Measurements from ENCODE around the gene GNAZ.

The GNAZ gene

GRCh38 chr22:23155143-23155542 lies 84.8 kb downstream of the GNAZ start:
- FAIRE-seq: no peak
- DNase-seq (ENCODE audit: insufficient read length, low spot score): no peak
- TF ChIP-seq POLR2A (IDR thresholded peaks at IDR 0.05; ENCODE audit: low read depth, low read length): no peak
- TF ChIP-seq PAX5 (IDR thresholded peaks at IDR 0.05; ENCODE audit: insufficient read depth, low read length, severe bottlenecking): no peak
- no peak for TF ChIP-seq POU2F2 (IDR thresholded peaks at IDR 0.05; ENCODE audit: low read depth, low read length)
- no peak for TF ChIP-seq SPI1 (IDR thresholded peaks at IDR 0.05; ENCODE audit: low read depth, low read length)
- no peak for TF ChIP-seq POLR2AphosphoS5 (IDR thresholded peaks at IDR 0.05; ENCODE audit: low read depth, low read length)
- TF ChIP-seq TAF1 (IDR thresholded peaks at IDR 0.05; ENCODE audit: low read depth, low read length): no peak

GRCh38 chr22:23155831-23156230 lies 85.5 kb downstream of the GNAZ start:
- TF ChIP-seq POLR2A (IDR thresholded peaks at IDR 0.05; ENCODE audit: low read depth, low read length) (no peak), TAF1 (IDR thresholded peaks at IDR 0.05; ENCODE audit: low read depth, low read length) (no peak), POU2F2 (IDR thresholded peaks at IDR 0.05; ENCODE audit: low read depth, low read length) (no peak), SPI1 (IDR thresholded peaks at IDR 0.05; ENCODE audit: low read depth, low read length) (no peak), POLR2AphosphoS5 (IDR thresholded peaks at IDR 0.05; ENCODE audit: low read depth, low read length) (no peak), PAX5 (IDR thresholded peaks at IDR 0.05; ENCODE audit: insufficient read depth, low read length, severe bottlenecking) (no peak)
- FAIRE-seq: no peak
- no peak for DNase-seq (ENCODE audit: insufficient read length, low spot score)

- TF ChIP-seq SPI1 (IDR thresholded peaks at IDR 0.05; ENCODE audit: low read depth, low read length) (no peak), POU2F2 (IDR thresholded peaks at IDR 0.05; ENCODE audit: low read depth, low read length) (no peak), TAF1 (IDR thresholded peaks at IDR 0.05; ENCODE audit: low read depth, low read length) (no peak), POLR2A (IDR thresholded peaks at IDR 0.05; ENCODE audit: low read depth, low read length) (no peak), PAX5 (IDR thresholded peaks at IDR 0.05; ENCODE audit: insufficient read depth, low read length, severe bottlenecking) (no peak), POLR2AphosphoS5 (IDR thresholded peaks at IDR 0.05; ENCODE audit: low read depth, low read length) (no peak)
- DNase-seq (ENCODE audit: insufficient read length, low spot score) (no peak), FAIRE-seq (no peak)
Measured at GRCh38 chr22:23156286-23156685, 86.0 kb downstream of the GNAZ start.

GRCh38 chr22:23157560-23158515 lies 87.5 kb downstream of the GNAZ start:
- DNase-seq (ENCODE audit: insufficient read length, low spot score): no peak
- TF ChIP-seq POU2F2 (IDR thresholded peaks at IDR 0.05; ENCODE audit: low read depth, low read length) (no peak), PAX5 (IDR thresholded peaks at IDR 0.05; ENCODE audit: insufficient read depth, low read length, severe bottlenecking) (no peak), POLR2AphosphoS5 (IDR thresholded peaks at IDR 0.05; ENCODE audit: low read depth, low read length) (no peak), SPI1 (IDR thresholded peaks at IDR 0.05; ENCODE audit: low read depth, low read length) (no peak), TAF1 (IDR thresholded peaks at IDR 0.05; ENCODE audit: low read depth, low read length) (no peak), POLR2A (IDR thresholded peaks at IDR 0.05; ENCODE audit: low read depth, low read length) (no peak)
- FAIRE-seq: no peak

- no peak for DNase-seq (ENCODE audit: insufficient read length, low spot score)
- no peak for TF ChIP-seq TAF1 (IDR thresholded peaks at IDR 0.05; ENCODE audit: low read depth, low read length)
- TF ChIP-seq POLR2A (IDR thresholded peaks at IDR 0.05; ENCODE audit: low read depth, low read length): no peak
- TF ChIP-seq POLR2AphosphoS5 (IDR thresholded peaks at IDR 0.05; ENCODE audit: low read depth, low read length): no peak
- TF ChIP-seq PAX5 (IDR thresholded peaks at IDR 0.05; ENCODE audit: insufficient read depth, low read length, severe bottlenecking): no peak
- TF ChIP-seq POU2F2 (IDR thresholded peaks at IDR 0.05; ENCODE audit: low read depth, low read length): no peak
- TF ChIP-seq SPI1 (IDR thresholded peaks at IDR 0.05; ENCODE audit: low read depth, low read length): no peak
- no peak for FAIRE-seq
Measured at GRCh38 chr22:23158516-23159290, 88.4 kb downstream of the GNAZ start.

- DNase-seq (ENCODE audit: insufficient read length, low spot score) (no peak), FAIRE-seq (no peak)
- no peak for TF ChIP-seq POU2F2 (IDR thresholded peaks at IDR 0.05; ENCODE audit: low read depth, low read length)
- no peak for TF ChIP-seq PAX5 (IDR thresholded peaks at IDR 0.05; ENCODE audit: insufficient read depth, low read length, severe bottlenecking)
- TF ChIP-seq TAF1 (IDR thresholded peaks at IDR 0.05; ENCODE audit: low read depth, low read length): no peak
- no peak for TF ChIP-seq POLR2A (IDR thresholded peaks at IDR 0.05; ENCODE audit: low read depth, low read length)
- no peak for TF ChIP-seq POLR2AphosphoS5 (IDR thresholded peaks at IDR 0.05; ENCODE audit: low read depth, low read length)
- no peak for TF ChIP-seq SPI1 (IDR thresholded peaks at IDR 0.05; ENCODE audit: low read depth, low read length)
Measured at GRCh38 chr22:23159291-23159630, 88.9 kb downstream of the GNAZ start.

GRCh38 chr22:23161029-23161428 lies 90.7 kb downstream of the GNAZ start:
- no peak for FAIRE-seq
- no peak for TF ChIP-seq POU2F2 (IDR thresholded peaks at IDR 0.05; ENCODE audit: low read depth, low read length)
- no peak for DNase-seq (ENCODE audit: insufficient read length, low spot score)

GRCh38 chr22:23161574-23161973 lies 91.3 kb downstream of the GNAZ start:
- FAIRE-seq: no peak
- TF ChIP-seq TAF1 (IDR thresholded peaks at IDR 0.05; ENCODE audit: low read depth, low read length) (no peak), POLR2AphosphoS5 (IDR thresholded peaks at IDR 0.05; ENCODE audit: low read depth, low read length) (no peak), PAX5 (IDR thresholded peaks at IDR 0.05; ENCODE audit: insufficient read depth, low read length, severe bottlenecking) (no peak), POU2F2 (IDR thresholded peaks at IDR 0.05; ENCODE audit: low read depth, low read length) (no peak), SPI1 (IDR thresholded peaks at IDR 0.05; ENCODE audit: low read depth, low read length) (no peak), POLR2A (IDR thresholded peaks at IDR 0.05; ENCODE audit: low read depth, low read length) (no peak)
- DNase-seq (ENCODE audit: insufficient read length, low spot score): no peak

GRCh38 chr22:23163665-23164064 lies 93.3 kb downstream of the GNAZ start:
- FAIRE-seq (no peak), DNase-seq (ENCODE audit: insufficient read length, low spot score) (no peak)
- TF ChIP-seq POLR2AphosphoS5 (IDR thresholded peaks at IDR 0.05; ENCODE audit: low read depth, low read length) (no peak), PAX5 (IDR thresholded peaks at IDR 0.05; ENCODE audit: insufficient read depth, low read length, severe bottlenecking) (no peak), SPI1 (IDR thresholded peaks at IDR 0.05; ENCODE audit: low read depth, low read length) (no peak), TAF1 (IDR thresholded peaks at IDR 0.05; ENCODE audit: low read depth, low read length) (no peak), POLR2A (IDR thresholded peaks at IDR 0.05; ENCODE audit: low read depth, low read length) (no peak), POU2F2 (IDR thresholded peaks at IDR 0.05; ENCODE audit: low read depth, low read length) (no peak)

Measured in GM12891 (cell line).